Peyer's patch (tissue), 4 donors: ENCODE measurements around the gene UQCRC1.

Source experiments
- POLR2A ChIP-seq, 2 donors: fragments of 450-650 bp; IDR thresholded peaks; one replicate each; pipeline ENCODE4 v1.5.1; 2017; ENCODE audit warnings: antibody characterized with exemption in 2 of 2, mild to moderate bottlenecking in 2 of 2, moderate library complexity in 2 of 2
- TF ChIP-seq, protein P1 (sequence below), 6 experiments: fragments of 450-650 bp in 4 of 6; fragments of 200-600 bp in 2 of 6; sonication (generic) in 1 of 6; IDR thresholded peaks; one replicate each; pipeline ENCODE4 v1.5.1; 2017 to 2019; ENCODE audit warnings: antibody characterized with exemption in 6 of 6, mild to moderate bottlenecking in 3 of 6, moderate library complexity in 1 of 6

DNA sequence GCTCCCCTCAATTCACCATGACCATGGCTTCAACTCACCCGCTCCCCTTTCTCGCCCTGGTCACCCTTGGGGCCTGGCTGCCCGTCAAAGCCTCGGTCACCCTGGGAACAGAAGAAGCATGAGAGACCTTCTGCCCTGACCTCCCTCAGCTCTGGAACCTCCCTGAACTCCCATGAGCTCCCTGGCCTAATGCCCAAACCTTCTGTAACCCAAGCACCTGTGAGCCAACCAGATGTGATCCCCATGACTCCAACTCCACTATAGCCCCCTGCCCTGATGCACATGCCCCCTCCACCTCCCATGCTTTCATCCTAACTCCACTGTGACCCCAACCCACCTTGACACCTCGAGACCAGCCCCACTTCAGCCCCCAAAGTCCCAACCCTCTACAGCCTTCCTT, 42.4 kb downstream of the UQCRC1 start:
- TF ChIP-seq, protein P1, sequence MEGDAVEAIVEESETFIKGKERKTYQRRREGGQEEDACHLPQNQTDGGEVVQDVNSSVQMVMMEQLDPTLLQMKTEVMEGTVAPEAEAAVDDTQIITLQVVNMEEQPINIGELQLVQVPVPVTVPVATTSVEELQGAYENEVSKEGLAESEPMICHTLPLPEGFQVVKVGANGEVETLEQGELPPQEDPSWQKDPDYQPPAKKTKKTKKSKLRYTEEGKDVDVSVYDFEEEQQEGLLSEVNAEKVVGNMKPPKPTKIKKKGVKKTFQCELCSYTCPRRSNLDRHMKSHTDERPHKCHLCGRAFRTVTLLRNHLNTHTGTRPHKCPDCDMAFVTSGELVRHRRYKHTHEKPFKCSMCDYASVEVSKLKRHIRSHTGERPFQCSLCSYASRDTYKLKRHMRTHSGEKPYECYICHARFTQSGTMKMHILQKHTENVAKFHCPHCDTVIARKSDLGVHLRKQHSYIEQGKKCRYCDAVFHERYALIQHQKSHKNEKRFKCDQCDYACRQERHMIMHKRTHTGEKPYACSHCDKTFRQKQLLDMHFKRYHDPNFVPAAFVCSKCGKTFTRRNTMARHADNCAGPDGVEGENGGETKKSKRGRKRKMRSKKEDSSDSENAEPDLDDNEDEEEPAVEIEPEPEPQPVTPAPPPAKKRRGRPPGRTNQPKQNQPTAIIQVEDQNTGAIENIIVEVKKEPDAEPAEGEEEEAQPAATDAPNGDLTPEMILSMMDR (IDR thresholded peaks at IDR 0.05), result no peak
- TF ChIP-seq POLR2A (IDR thresholded peaks at IDR 0.05), result no peak
